ENCODE results near the gene TSSC4. TPM values are rescaled to one million over a fixed set of nuclear protein-coding genes. Genes with fewer than 3 reads are reported as not detected.

Gene TSSC4
- total RNA-seq, 1 experiment from 2014 or later, result 47.1 TPM

DNA sequence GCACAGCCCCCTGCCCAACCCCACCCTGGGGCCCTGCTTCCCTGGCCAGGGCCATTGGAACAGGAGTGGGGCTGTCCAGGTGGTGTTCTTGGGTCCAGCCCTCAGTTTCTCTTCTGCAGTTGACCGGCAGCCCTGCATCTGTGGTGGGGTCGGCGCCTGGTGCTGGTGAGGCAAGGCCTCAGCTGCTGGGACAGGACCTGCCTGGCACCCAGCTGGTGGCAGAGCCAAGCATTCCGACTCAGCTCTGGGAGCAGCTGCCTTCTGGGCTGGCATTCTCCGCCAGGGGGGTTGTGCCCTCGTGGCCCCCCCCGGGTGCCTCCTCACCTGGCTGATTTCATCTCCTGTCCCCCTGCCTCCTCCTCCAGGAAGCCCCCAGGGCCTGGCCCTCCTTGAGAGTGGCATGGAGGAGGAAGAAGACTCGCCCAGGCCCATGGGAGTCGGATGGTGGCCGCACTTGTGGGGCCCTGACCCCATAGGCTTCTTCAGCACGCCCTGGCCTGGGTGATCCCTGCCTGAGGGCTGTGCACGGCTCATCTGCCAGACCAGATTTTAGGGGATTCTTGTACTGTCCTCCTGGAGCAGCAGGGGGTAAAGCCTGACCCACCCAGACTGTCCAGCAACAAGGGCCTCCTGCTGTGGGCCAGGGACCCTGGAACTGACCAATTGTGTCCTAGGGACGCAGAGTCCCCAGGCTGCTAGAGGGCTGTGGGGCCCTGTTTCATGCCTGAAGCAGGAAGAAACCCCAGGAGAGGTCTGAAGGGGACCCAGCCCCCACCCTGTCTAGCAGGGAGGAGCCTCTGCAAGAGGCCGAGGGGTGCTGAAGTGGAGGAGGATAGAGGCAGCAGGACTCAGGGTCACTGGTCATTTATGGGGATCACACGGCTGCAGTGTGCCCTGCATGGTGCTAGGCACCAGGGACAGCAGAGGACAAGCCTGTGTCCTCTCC lies 11.8 kb upstream of the TSSC4 start:
- peaks cover 10 to 34% of the 10 kb centered on the region in 2 experiments for H3K4me1 ChIP-seq (ENCODE audit: control insufficient read depth in 1 of 2, insufficient read depth in 2 of 2, low read length in 2 of 2)
- no peak overlapping the region for H3K9ac ChIP-seq (ENCODE audit: low read length)
- ChIA-PET POLR2A (interaction anchor here (2.5 kb wide), 1 partner anchor 11 kb away, joined by 12 read pairs; the partner anchor contains the start of gene CD81), RAD21 (ENCODE audit: low non-redundant PET in 1 of 2, low total read pairs in 2 of 2, uncharacterized antibody in 2 of 2, unreplicated experiment in 2 of 2) (no interaction called here), CTCF (no interaction called here)
- no TSS peak for BruUV-seq (replicated peaks)
- no peak overlapping the region for H3K4me3 ChIP-seq (replicated peaks in 1 of 2; ENCODE audit: low read depth in 1 of 2, low read length in 2 of 2)
- peak overlapping the region; percentile 38; the same call in 1 of the 2 replicates for H3K27ac ChIP-seq (ENCODE audit: low read depth, low read length)
- peaks cover 10 to 11% of the 10 kb centered on the region in 2 experiments; a peak in 3 of 4 replicates for H3K36me3 ChIP-seq (ENCODE audit: control insufficient read depth in 1 of 2, insufficient read depth in 2 of 2, low read length in 2 of 2)
- no peaks in the 10 kb centered on the region for H3K27me3 ChIP-seq (ENCODE audit: insufficient read depth, low read length)
- intact Hi-C loops (cut with micrococcal nuclease), result no loop called here
- no peak for DNase-seq (ENCODE audit: low read depth, low spot score)
- no peaks in the 10 kb centered on the region for H3K9me2 ChIP-seq (ENCODE audit: insufficient read depth)
- no peak overlapping the region for H2AFZ ChIP-seq (ENCODE audit: low read depth, low read length, poor library complexity, severe bottlenecking)
- peaks cover 97% of the 10 kb centered on the region for H3K79me2 ChIP-seq (ENCODE audit: insufficient read depth, low read length)
- no peaks in the 10 kb centered on the region for H3K9me3 ChIP-seq (ENCODE audit: control insufficient read depth in 1 of 2, insufficient read depth in 1 of 2, low read depth in 1 of 2, low read length in 2 of 2)
- ATAC-seq, result no peak
- H4K20me1 ChIP-seq (ENCODE audit: insufficient read depth), result peaks cover 10% of the 10 kb centered on the region; the same call in 1 of the 2 replicates
- TF ChIP-seq YY1 (IDR thresholded peaks at IDR 0.05; ENCODE audit: extremely low read depth, insufficient replicate concordance, low read depth, low read length), result no peak
- no peak for TF ChIP-seq FOSL1 (IDR thresholded peaks at IDR 0.05; ENCODE audit: low read depth)
- no peak for TF ChIP-seq SRF (IDR thresholded peaks at IDR 0.05; ENCODE audit: low read depth)
- no peak for TF ChIP-seq CEBPB (IDR thresholded peaks at IDR 0.05; ENCODE audit: low read depth)
- TF ChIP-seq ZFX (IDR thresholded peaks at IDR 0.05), result no peak
- no peak for TF ChIP-seq CBX3 (IDR thresholded peaks at IDR 0.05; ENCODE audit: low read depth)
- no peak for TF ChIP-seq ELF1 (IDR thresholded peaks at IDR 0.05; ENCODE audit: borderline replicate concordance, low read depth)
- TF ChIP-seq ZNF274 (IDR thresholded peaks at IDR 0.05; ENCODE audit: low read depth, low read length), result no peak
- H3K4me2 ChIP-seq (ENCODE audit: low read length), result no peak overlapping the region

DNA sequence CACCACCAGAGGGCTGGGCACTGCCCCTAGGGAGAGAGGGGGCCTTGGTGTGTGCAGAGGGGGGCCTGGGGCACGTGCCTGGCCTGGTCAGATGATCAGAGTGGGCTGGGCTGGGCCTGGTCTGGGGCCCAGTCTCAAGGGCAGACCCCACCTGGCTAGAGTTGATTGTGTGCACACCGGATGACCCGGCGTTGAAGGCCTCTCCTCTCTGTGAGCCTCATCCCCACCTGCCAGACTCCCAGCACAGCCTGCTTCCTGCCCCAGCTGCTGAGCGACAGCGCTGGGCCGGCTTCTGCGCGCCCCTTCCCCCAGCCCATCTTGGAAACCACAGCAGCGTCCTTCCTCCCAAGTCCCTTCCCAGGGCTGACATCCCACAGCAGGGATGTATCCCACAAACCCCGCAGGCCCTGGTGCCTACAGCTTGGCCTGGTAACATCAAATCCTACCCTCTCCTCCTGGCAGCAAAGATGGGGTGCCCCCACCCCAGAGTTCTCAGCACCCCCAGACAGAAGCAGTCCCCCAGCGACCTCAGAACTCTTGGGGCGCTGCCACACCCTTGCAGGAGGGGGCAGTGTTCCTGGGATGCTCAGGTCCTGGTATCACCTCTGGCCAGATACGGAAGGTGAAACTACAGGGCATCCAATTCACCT lies 11.0 kb upstream of the TSSC4 start:
- intact Hi-C loops (cut with micrococcal nuclease), result no loop called here
- POLR2A ChIA-PET, result no interaction called here
- H4K20me1 ChIP-seq (ENCODE audit: insufficient read depth), result peaks cover 6% of the 10 kb centered on the region; the same call in 1 of the 2 replicates
- RAD21 ChIA-PET (ENCODE audit: low non-redundant PET in 1 of 2, low total read pairs in 2 of 2, uncharacterized antibody in 2 of 2, unreplicated experiment in 2 of 2), result no interaction called here
- H3K27me3 ChIP-seq (ENCODE audit: insufficient read depth, low read length), result no peaks in the 10 kb centered on the region
- H3K36me3 ChIP-seq (ENCODE audit: control insufficient read depth in 1 of 2, insufficient read depth in 2 of 2, low read length in 2 of 2), result peaks cover 10 to 11% of the 10 kb centered on the region in 2 experiments; a peak in 3 of 4 replicates
- DNase-seq (ENCODE audit: low read depth, low spot score), result no peak
- H3K9me3 ChIP-seq (ENCODE audit: control insufficient read depth in 1 of 2, insufficient read depth in 1 of 2, low read depth in 1 of 2, low read length in 2 of 2), result no peaks in the 10 kb centered on the region
- H3K9ac ChIP-seq (ENCODE audit: low read length), result no peak overlapping the region
- TF ChIP-seq FOSL1 (IDR thresholded peaks at IDR 0.05; ENCODE audit: low read depth), result no peak
- TF ChIP-seq, protein P1, sequence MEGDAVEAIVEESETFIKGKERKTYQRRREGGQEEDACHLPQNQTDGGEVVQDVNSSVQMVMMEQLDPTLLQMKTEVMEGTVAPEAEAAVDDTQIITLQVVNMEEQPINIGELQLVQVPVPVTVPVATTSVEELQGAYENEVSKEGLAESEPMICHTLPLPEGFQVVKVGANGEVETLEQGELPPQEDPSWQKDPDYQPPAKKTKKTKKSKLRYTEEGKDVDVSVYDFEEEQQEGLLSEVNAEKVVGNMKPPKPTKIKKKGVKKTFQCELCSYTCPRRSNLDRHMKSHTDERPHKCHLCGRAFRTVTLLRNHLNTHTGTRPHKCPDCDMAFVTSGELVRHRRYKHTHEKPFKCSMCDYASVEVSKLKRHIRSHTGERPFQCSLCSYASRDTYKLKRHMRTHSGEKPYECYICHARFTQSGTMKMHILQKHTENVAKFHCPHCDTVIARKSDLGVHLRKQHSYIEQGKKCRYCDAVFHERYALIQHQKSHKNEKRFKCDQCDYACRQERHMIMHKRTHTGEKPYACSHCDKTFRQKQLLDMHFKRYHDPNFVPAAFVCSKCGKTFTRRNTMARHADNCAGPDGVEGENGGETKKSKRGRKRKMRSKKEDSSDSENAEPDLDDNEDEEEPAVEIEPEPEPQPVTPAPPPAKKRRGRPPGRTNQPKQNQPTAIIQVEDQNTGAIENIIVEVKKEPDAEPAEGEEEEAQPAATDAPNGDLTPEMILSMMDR (IDR thresholded peaks at IDR 0.05 in 2 of 3, conservative IDR thresholded peaks at IDR 0.05 in 1 of 3; ENCODE audit: borderline replicate concordance in 1 of 3, insufficient read depth in 1 of 3, low read depth in 2 of 3, low read length in 2 of 3), result peak in 2 of 3 experiments; percentile 8 to 30; a peak in 2 of 6 replicates
- no TSS peak for BruUV-seq (replicated peaks)
- H3K27ac ChIP-seq (ENCODE audit: low read depth, low read length), result peak overlapping the region; percentile 38; the same call in 1 of the 2 replicates
- ATAC-seq, result no peak
- H3K4me2 ChIP-seq (ENCODE audit: low read length), result no peak overlapping the region
- H3K4me1 ChIP-seq (ENCODE audit: control insufficient read depth in 1 of 2, insufficient read depth in 2 of 2, low read length in 2 of 2), result peaks cover 8 to 29% of the 10 kb centered on the region in 2 experiments
- H3K9me2 ChIP-seq (ENCODE audit: insufficient read depth), result no peaks in the 10 kb centered on the region
- H2AFZ ChIP-seq (ENCODE audit: low read depth, low read length, poor library complexity, severe bottlenecking), result no peak overlapping the region
- no peak overlapping the region for H3K4me3 ChIP-seq (replicated peaks in 1 of 2; ENCODE audit: low read depth in 1 of 2, low read length in 2 of 2)
- CTCF ChIA-PET, result no interaction called here
- H3K79me2 ChIP-seq (ENCODE audit: insufficient read depth, low read length), result peaks cover 100% of the 10 kb centered on the region

Data from HCT116 (cell line).